Thyroid gland (tissue), 4 donors: ENCODE measurements around the gene EIF4ENIF1. TPM values are rescaled to one million over a fixed set of nuclear protein-coding genes. Genes with fewer than 3 reads are reported as not detected.

ENCODE experiments used
- DNase-seq, 2 donors: peaks; one replicate each; pipeline ENCODE4 v3.0.0-alpha.2; 2019
- H3K27ac ChIP-seq, 3 donors: fragments of 200-600 bp; sonication (generic); 1 replicate in 2 of 3; 2 replicates in 1 of 3; pipeline ENCODE4 v1.5.1; 2016 to 2019; ENCODE audit warnings: mild to moderate bottlenecking in 1 of 3, moderate library complexity in 1 of 3
- H3K27me3 ChIP-seq: fragments of 200-600 bp; sonication (generic); one replicate; pipeline ENCODE4 v1.5.1; 2019
- H3K36me3 ChIP-seq, 2 donors: fragments of 200-600 bp; sonication (generic); one replicate each; pipeline ENCODE4 v1.5.1; 2016 to 2019
- H3K4me1 ChIP-seq, 2 donors: fragments of 200-600 bp; sonication (generic); one replicate each; pipeline ENCODE4 v1.5.1; 2017 to 2019
- H3K4me3 ChIP-seq, 3 donors: fragments of 200-600 bp; sonication (generic); replicated peaks in 1 of 3; 1 replicate in 2 of 3; 2 replicates in 1 of 3; pipeline ENCODE4 v1.5.1; 2016; ENCODE audit warnings: mild to moderate bottlenecking in 1 of 3
- H3K9me3 ChIP-seq: fragments of 200-600 bp; sonication (generic); one replicate; pipeline ENCODE4 v1.5.1; 2017
- CTCF ChIP-seq, 6 experiments: fragments of 200-600 bp in 3 of 6; fragments of 450-650 bp in 3 of 6; sonication (generic) in 3 of 6; IDR thresholded peaks; one replicate each; pipeline ENCODE4 v1.5.1; 2016 to 2019; ENCODE audit warnings: antibody characterized with exemption in 6 of 6, mild to moderate bottlenecking in 2 of 6, inconsistent platforms in 1 of 6, moderate library complexity in 1 of 6
- POLR2A ChIP-seq, 2 donors: fragments of 450-650 bp; IDR thresholded peaks; one replicate each; pipeline ENCODE4 v1.6.1; 2017; ENCODE audit warnings: antibody characterized with exemption in 2 of 2, mild to moderate bottlenecking in 2 of 2, moderate library complexity in 1 of 2
- WGBS, 2 donors: methylation state at CpG; one replicate each; pipeline ENCODE4 v1.1.5; 2017; 5-methylcytosine and 5-hydroxymethylcytosine counted together
- intact Hi-C: fragments of 100-400 bp; cut with DNase I; formaldehyde crosslinking; loops from one replicate; pipeline ENCODE4 v1.15.1; 2023
- total RNA-seq, 4 donors: library from RNA; depleted of rRNA; stranded (reverse); fragments of >200 nt; gene quantifications; one replicate each; pipeline ENCODE4 v1.2.3, GENCODE V29; 2016

Gene EIF4ENIF1
- total RNA-seq = 10 to 100 TPM; 15.7 to 21.2 (median 19.2) TPM

GRCh38 chr22:31489632-31490495 is at the start of gene EIF4ENIF1:
TSS of gene EIF4ENIF1 (minus strand) at chr22:31489842. CDS start at chr22:31488718, 1,124 bp downstream.
- Histone ChIP-seq H3K27ac (peak within 1 kb of the TSS; percentile 94 to 99 (median 96)), H3K9me3 (no peaks in the 10 kb centered on the region), H3K4me1 (peaks cover 11 to 29% of the 10 kb centered on the region in 2 donors), H3K27me3 (no peaks in the 10 kb centered on the region), H3K4me3 (peak within 1 kb of the TSS; percentile 54 to 91 (median 57)), H3K36me3 (peaks cover 0 to 9% of the 10 kb centered on the region in 2 donors)
- intact Hi-C loops = loop anchor here (10.0 kb wide), 2 partner anchors 145 kb away; partner anchors contain the start of gene PATZ1
- WGBS, 2 donors = 1 to 2% methylated on average over 19 of the region's 100 CpGs
- peak; percentile 89 for DNase-seq
- TF ChIP-seq CTCF (IDR thresholded peaks at IDR 0.05) (no peak), POLR2A (IDR thresholded peaks at IDR 0.05) (peak; percentile 42 to 82)

DNA sequence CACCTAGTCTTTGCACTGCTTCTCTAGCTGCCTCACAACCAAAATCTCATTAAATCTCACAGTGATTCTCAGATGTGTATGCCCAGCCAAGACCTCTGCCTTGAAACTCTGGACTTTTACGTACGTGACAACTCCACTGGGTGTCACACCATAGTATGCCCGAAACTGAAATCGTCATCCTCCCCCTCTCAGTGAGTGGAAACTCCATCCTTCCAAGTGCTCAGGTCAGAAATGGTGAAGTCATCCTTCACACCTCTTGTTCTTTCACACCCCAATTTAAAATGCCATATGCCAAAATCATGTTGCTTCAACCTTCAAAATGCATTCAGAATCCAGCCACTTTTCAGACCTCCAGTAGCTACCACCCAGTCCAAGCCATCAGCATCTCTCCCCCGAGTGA is 49.2 kb upstream of the EIF4ENIF1 start:
- Histone ChIP-seq H3K9me3 (no peaks in the 10 kb centered on the region), H3K4me3 (no peak overlapping the region), H3K27ac (no peak overlapping the region), H3K27me3 (no peaks in the 10 kb centered on the region), H3K4me1 (peaks cover 0 to 3% of the 10 kb centered on the region in 2 donors), H3K36me3 (no peaks in the 10 kb centered on the region)
- TF ChIP-seq CTCF (IDR thresholded peaks at IDR 0.05) (no peak), POLR2A (IDR thresholded peaks at IDR 0.05) (no peak)
- 95 to 98% methylated on average over 5 of the region's 5 CpGs for WGBS, 2 donors
- no peak for DNase-seq
- intact Hi-C loops = no loop called here

DNA sequence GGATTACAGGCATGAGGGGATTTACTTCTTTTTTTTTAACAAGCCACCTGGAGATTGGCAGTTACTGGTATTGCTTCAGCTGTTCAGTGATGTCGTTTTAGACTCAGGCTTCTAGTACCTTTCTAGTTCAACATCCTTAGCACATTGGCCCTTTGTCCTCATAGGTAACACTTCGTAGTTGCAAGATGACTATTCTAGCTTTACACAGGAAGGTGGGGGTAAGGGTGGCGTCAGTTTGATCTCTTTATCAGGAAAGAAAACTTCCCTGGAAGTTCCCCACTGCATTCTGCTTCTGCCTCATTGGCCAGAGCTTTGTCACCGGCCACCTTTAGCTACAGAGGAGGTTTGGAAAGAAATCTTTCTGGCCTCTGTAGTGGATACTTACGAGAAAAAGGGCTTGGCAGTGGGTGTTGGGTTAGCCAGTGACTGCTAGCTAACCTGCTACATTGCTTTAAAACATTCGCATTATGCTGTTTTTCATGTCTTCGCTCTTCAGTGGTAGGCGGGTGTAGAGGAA is 47.4 kb upstream of the EIF4ENIF1 start:
- DNase-seq = no peak
- no peaks in the 10 kb centered on the region for H3K36me3 ChIP-seq

GRCh38 chr22:31533374-31533773 is 43.7 kb upstream of the EIF4ENIF1 start:
- 67 to 74% methylated on average over 5 of the region's 5 CpGs for WGBS, 2 donors
- H3K4me3 ChIP-seq = no peak overlapping the region

More for the DNA sequence above, 47.4 kb upstream of the EIF4ENIF1 start:
- intact Hi-C loops = no loop called here
- H3K4me1 ChIP-seq = peaks cover 0 to 8% of the 10 kb centered on the region in 2 donors
- no peaks in the 10 kb centered on the region for H3K9me3 ChIP-seq
- WGBS, 2 donors = 84 to 86% methylated on average over 8 of the region's 8 CpGs
- H3K27ac ChIP-seq = no peak overlapping the region
- no peaks in the 10 kb centered on the region for H3K27me3 ChIP-seq
- TF ChIP-seq CTCF (IDR thresholded peaks at IDR 0.05) (no peak), POLR2A (IDR thresholded peaks at IDR 0.05) (no peak)
- H3K4me3 ChIP-seq = no peak overlapping the region

More at GRCh38 chr22:31533374-31533773, 43.7 kb upstream of the EIF4ENIF1 start:
- TF ChIP-seq CTCF (IDR thresholded peaks at IDR 0.05) (no peak), POLR2A (IDR thresholded peaks at IDR 0.05) (no peak)
- Histone ChIP-seq H3K27me3 (no peaks in the 10 kb centered on the region), H3K27ac (no peak overlapping the region), H3K4me1 (peaks cover 6 to 8% of the 10 kb centered on the region in 2 donors), H3K9me3 (no peaks in the 10 kb centered on the region), H3K36me3 (no peaks in the 10 kb centered on the region)
- intact Hi-C loops = no loop called here
- DNase-seq = no peak
